ENCODE results near the gene TJAP1.
"Not testable (repeated sequence)": the region's sequence is repeated elsewhere in the genome, so short reads cannot be mapped to it uniquely, and the experiment has no call there.

Gene TJAP1

DNA sequence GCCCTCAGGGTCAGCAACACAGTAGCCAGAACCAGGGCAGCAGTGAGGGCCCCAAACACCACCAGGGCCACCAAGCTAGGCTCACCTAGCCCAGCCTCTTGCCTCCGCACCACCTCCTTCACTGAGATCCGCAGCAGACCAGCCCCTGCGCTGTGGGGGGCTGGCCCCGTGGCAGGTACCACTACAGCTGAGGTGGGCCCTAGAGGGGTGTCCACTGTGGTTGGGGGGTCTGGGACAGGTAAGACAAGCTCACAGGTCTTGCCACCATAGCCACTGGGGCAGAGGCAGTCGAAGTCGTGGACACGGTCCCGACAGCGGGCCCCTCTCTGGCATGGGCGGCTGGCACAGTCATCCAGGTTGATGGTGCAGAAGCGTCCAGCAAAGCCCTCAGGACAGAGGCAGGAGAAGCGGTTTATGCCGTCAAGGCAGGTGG lies 26.7 kb upstream of the TJAP1 start:
- in situ Hi-C loops (cut with HindIII; ENCODE audit: low pct_ligation_motif_present, low pct_unique_long_range_greater_than_20kb, low sequenced_read_pairs) = no loop called here
- no peak for DNase-seq

DNA sequence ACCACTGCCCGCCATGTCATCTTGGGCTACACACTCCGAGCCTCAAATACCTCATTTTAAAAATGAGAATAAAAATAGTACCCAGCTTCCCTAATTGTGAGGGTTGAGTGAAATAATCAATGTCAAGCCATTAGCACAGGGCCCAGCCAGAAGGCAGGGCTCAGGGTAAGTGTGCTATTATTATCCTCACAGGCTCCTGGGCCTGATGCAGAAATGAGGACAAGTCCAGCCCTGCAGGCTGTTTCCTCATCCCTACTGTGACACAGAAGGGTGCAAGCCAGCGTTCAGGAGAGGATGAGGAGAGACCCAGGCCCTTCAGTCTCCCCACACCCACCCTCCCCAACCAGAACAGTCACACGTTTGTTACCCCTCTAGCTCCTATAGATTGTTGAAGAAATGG lies 26.0 kb upstream of the TJAP1 start:
- DNase-seq = no peak
- in situ Hi-C loops (cut with HindIII; ENCODE audit: low pct_ligation_motif_present, low pct_unique_long_range_greater_than_20kb, low sequenced_read_pairs) = no loop called here

DNA sequence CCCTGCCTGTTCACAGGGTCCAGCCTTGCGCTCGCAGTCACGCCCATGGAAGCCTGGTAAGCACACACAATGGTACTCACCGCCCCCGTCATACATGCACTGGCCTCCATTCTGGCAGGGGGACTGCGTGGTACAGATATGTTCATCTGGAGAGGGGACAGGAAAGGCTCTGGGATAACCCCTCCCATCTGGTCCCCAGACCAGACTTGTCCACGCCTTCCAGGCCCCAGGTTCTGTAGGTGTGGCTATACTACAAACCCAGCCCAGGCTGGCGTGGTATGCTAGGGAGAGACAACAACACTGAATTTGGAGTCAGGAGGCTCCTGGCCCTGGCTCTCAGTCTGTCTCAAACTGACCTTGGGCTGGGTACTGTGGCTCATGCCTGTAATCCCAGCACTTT lies 25.4 kb upstream of the TJAP1 start:
- in situ Hi-C loops (cut with HindIII; ENCODE audit: low pct_ligation_motif_present, low pct_unique_long_range_greater_than_20kb, low sequenced_read_pairs) = no loop called here
- DNase-seq = no peak

DNA sequence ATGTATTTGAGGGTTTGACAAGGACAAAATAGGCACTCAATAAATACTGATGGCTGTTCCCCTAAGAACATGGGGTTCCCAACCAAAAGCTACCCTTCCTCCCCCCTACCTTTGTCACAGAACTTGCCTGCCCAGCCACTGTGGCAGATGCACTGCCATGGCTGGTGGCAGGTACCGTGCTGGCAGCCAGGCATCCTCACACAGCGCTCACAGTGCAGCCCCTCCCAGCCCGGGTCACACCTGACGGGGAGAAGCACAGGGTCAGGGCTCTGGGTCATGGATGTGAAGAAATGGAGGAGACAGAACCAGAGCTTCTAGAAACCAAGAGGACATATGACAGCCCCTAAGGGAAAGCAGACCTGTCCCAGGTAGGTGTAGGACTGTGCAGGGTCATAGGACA lies 24.5 kb upstream of the TJAP1 start:
- DNase-seq = no peak
- in situ Hi-C loops (cut with HindIII; ENCODE audit: low pct_ligation_motif_present, low pct_unique_long_range_greater_than_20kb, low sequenced_read_pairs) = no loop called here

DNA sequence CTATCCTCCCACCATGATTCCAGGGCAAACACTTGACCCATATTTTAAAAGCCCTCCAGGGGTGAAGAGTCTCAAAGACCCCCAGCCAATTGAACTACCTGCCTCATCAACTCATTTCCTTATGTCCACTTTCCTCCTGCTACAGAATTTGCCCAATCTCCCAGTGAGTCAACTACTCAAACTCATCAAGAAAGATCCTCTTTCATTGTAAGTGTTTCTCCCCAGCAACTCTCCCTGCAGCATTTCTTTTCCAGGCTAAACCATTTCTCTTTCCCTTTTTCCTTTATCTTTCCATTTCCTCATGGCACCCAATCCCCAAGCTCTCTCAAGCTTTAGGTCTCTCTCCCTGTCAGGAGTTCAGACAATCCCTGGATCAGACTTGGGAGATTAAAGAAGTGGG lies 23.5 kb upstream of the TJAP1 start:
- DNase-seq = no peak
- in situ Hi-C loops (cut with HindIII; ENCODE audit: low pct_ligation_motif_present, low pct_unique_long_range_greater_than_20kb, low sequenced_read_pairs) = no loop called here

DNA sequence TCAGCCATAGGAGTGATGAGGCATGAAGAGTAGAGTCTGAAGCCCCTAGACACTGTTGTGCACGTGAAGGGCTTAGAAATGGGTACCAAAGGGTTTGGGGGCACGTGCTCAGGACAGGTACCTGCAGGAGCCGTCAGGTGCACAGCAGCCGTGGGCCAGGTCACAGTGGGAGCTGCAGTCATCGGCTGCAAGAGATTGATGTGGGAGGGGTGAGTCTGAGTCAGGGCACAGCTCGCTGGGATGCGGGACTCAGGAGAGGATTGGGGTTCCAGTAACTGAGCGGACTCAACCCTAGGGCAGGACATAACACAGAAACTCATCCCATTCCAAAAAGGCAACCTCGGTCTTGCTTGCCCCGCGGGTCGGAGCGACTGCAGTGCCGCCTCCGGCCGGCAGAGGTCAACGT lies 23.1 kb upstream of the TJAP1 start:
- in situ Hi-C loops (cut with HindIII; ENCODE audit: low pct_ligation_motif_present, low pct_unique_long_range_greater_than_20kb, low sequenced_read_pairs) = no loop called here

DNA sequence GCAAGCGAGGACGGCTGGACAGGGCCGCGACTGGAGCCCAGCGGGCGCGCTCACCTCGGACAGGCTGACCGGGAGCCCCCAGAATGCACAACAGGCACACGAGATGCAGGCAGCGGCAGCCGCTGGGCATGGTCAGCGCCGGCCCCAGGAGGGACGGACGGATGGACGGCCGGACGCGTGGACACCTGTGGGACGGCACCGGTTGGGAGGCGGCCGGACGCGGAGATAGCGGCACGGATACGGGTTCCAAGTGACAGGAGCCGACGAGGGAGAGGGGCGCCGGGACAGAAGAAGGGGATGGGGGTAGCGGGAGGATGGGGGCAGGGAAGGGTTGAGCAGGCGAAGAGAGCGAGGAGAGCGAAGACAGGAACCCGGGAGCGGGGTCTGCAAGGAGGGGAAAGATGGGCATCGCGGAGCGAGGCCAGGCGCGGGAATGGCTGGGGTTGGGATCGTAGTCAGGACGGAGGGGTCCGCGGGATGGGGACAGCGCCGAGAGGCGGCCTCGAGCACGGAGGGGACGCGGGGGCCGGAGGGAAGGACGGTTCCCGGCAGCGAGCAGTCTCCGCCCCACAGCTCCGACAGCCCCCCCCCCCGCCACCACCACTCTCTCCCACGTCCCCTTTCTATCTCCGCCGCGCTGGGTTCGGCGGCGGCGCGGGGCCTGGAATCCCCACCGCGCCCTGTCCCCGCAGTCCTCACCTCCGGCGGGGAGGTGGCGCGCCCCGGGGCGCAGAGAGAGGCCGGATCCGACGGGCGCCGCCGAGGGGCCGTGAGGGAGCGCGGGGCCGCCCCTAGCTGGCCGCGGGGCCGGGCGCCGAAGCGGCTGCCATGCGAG lies 22.5 kb upstream of the TJAP1 start:
- DNase-seq = peak; percentile 75
- in situ Hi-C loops (cut with HindIII; ENCODE audit: low pct_ligation_motif_present, low pct_unique_long_range_greater_than_20kb, low sequenced_read_pairs) = no loop called here

More for the DNA sequence above, 23.1 kb upstream of the TJAP1 start:
- no peak for DNase-seq

DNA sequence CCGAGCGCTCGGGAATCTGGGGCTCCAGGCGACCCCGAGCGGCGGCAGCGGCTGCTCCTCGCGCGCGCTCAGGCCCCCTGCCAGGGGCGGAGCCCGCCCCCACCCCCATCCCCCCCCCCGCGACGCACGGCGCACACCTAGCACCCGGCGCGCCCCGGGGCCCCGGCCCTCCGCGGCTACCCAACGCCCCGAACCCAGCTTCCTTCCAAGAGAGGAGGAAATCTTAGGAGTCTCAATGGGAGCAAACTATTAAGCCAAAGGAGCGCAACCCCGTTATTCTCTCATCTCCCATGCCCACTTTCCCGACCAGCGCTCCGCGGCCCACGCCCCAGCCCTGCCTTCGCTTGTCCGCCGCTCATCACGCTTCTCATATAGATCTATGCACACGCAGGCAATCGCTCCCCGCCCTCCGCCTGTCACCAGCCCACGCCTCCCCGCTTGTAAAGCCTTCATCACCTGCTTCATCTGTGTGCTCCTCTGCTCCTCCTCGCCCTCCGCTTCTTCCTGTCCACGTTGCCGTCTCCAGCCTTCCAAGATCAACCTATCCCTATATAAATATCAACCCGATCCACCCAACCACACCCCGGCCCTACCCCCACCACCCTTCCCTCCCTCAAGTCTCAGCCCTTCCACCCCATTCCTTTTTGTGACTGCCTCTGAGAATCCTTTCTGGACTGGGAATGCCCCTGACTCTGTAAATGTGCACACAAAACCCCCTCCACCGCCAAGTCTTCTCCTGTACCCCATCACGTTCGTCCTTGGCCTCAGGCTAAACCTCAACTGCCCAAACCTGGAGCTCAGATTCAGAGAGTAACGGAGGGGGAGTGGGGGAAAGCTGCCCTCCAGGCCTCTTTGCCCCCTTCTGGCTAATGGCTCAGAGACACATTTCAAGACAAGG lies 21.6 kb upstream of the TJAP1 start, which contains the start of gene DLK2:
Gene DLK2, minus strand, starts transcription at position 18 of the 898 bp plus-strand sequence. CDS start 723 bp downstream, outside the sequence.
- in situ Hi-C loops (cut with HindIII; ENCODE audit: low pct_ligation_motif_present, low pct_unique_long_range_greater_than_20kb, low sequenced_read_pairs) = no loop called here
- no peak for DNase-seq

DNA sequence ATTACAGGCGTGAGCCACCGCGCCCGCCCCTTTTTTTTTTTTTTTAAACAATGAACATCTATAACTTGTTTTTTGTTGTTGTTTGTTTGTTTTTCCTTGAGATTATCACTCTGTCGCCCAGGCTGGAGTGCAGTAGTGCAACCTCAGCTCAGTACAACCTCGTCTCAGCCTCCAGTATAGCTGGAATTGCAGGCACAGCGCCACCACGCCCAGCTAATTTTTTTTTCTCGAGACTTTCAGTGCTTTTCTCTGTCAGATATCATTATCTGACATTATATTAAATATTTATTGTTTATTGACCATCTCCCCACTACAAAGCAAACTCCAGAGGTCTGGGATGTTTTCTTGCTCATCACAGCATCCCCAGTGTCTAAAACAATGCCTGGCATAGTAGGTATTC lies 19.7 kb upstream of the TJAP1 start:
- in situ Hi-C loops (cut with HindIII; ENCODE audit: low pct_ligation_motif_present, low pct_unique_long_range_greater_than_20kb, low sequenced_read_pairs) = no loop called here
- DNase-seq = no peak

DNA sequence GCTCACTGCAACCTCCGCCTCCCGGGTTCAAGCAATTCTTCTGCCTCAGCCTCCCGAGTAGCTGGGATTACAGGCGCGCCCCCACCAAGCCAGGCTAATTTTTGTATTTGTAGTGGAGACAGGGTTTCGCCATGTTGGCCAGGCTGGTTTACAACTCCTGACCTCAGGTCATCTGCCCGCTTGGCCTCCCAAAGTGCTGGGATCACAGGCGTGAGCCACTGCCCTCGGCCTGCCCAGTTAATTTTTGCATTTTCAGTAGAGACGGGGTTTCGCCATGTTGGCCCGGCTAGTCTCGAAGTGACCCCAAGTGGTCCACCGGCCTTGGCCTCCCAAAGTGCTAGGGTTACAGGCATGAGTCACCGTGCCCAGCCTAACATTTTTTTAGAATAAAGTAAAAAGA lies 19.2 kb upstream of the TJAP1 start:
- DNase-seq; in situ Hi-C loops (cut with HindIII; ENCODE audit: low pct_ligation_motif_present, low pct_unique_long_range_greater_than_20kb, low sequenced_read_pairs): not testable (repeated sequence)

DNA sequence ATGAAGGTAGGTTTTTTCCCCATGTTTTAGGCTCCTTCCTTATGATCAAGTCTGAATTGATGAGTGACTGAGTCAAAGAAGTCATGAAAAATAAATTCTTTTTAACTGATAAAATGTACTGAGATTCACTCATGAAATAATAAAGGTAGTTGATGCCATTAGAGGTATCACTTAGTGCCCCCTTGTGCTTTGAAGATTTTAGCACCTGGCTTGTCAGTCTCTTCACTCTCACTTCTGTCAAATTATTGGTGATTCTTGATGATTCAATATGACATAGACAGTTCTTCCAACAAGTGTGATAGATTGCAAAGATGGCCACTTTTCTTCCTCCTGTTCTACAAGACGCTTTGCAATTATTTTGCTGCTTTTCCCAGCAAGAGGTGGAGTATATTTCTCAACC lies 17.8 kb upstream of the TJAP1 start:
- no peak for DNase-seq
- in situ Hi-C loops (cut with HindIII; ENCODE audit: low pct_ligation_motif_present, low pct_unique_long_range_greater_than_20kb, low sequenced_read_pairs) = no loop called here

DNA sequence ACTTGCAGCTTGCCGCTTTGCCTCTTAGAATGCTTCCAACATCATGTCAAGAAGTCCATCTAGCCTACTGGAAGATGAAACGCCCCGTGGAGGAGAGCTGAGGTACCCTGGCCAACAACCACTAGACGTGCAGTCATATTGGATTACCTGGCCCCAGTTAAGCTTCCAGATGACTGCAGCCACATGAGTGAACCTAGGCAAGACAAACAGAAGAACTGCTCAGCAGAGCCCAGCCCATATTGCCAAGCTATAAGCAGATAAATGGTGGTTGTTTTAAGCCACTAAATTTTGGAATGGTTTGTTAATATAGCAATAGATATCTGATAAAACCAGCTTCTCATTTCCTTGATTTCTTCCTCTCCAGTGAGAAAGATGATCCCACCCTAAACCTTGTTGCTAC lies 17.3 kb upstream of the TJAP1 start:
- in situ Hi-C loops (cut with HindIII; ENCODE audit: low pct_ligation_motif_present, low pct_unique_long_range_greater_than_20kb, low sequenced_read_pairs) = no loop called here
- DNase-seq = no peak

DNA sequence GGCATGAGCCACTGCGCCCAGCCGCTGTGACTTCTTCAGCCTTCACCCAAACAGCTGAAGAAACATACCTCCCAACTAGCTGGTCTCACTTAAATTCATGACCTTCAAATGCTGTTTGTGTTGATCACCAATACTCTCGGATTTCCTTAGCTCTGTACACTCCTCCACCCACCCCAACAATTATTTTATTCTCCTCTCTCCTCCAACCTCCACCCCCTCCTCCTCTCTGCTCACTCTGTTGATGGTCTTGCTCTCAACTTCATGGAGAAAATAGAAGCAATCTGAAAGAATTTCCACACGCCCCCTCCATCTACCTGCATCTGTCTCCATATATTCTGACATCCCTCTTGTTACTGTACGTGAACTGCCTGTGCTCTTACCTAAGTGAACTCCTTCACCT lies 15.4 kb upstream of the TJAP1 start:
- in situ Hi-C loops (cut with HindIII; ENCODE audit: low pct_ligation_motif_present, low pct_unique_long_range_greater_than_20kb, low sequenced_read_pairs) = no loop called here

DNA sequence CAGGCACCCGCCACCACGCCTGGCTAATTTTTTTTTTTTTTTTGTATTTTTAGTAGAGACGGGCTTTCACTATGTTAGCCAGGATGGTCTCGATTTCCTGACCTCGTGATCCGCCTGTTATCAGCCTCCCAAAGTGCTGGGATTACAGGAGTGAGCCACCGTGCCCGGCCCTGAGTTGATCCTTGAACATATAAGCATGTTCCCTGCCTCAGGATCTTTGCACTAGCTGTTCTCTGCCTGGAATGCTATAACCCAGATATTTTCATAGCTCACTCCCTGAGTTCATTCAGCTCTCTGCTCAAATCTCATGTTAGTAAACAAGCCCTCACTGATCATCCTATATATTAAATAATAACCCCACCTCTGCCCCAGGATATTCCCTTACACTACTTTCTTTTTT lies 13.0 kb upstream of the TJAP1 start:
- in situ Hi-C loops (cut with HindIII; ENCODE audit: low pct_ligation_motif_present, low pct_unique_long_range_greater_than_20kb, low sequenced_read_pairs) = no loop called here
- no peak for DNase-seq

More for the DNA sequence above, 15.4 kb upstream of the TJAP1 start:
- no peak for DNase-seq

DNA sequence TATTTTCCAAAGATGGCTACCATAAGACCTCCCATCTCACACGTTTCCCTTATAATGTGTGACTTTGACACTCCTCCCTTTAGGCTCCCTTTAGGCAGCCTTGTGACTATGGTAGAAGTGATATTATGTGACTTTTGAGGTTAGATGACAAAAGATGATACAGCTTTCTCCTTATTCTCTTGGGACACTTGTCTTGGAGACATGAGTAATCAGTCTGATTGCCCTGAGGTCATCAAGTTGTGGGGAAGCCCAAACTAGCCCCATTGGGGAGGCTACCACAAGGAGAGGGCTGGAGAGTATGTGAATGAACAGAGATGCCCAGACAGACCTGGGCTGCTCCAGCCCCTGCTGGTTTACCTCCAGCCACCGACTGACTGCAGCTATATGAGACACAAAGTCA lies 11.4 kb upstream of the TJAP1 start:
- in situ Hi-C loops (cut with HindIII; ENCODE audit: low pct_ligation_motif_present, low pct_unique_long_range_greater_than_20kb, low sequenced_read_pairs) = no loop called here
- no peak for DNase-seq

DNA sequence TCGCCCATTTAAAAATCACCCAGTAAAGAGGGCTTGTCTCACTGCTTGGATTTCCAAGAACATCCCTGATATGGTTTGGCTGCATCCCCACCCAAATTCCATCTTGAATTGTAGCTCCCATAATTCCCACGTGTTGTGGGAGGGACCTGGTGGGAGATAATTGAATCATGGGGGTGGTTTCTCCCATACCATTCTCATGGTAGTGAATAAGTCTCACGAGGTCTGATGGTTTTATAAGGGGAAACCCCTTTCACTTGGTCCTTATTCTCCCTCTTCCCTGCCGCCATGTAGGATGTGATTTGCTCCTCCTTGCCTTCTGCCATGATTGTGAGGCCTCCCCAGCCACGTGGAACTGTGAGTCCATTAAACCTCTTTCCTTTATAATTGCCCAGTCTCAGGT lies 10.1 kb upstream of the TJAP1 start:
- DNase-seq; in situ Hi-C loops (cut with HindIII; ENCODE audit: low pct_ligation_motif_present, low pct_unique_long_range_greater_than_20kb, low sequenced_read_pairs): not testable (repeated sequence)

DNA sequence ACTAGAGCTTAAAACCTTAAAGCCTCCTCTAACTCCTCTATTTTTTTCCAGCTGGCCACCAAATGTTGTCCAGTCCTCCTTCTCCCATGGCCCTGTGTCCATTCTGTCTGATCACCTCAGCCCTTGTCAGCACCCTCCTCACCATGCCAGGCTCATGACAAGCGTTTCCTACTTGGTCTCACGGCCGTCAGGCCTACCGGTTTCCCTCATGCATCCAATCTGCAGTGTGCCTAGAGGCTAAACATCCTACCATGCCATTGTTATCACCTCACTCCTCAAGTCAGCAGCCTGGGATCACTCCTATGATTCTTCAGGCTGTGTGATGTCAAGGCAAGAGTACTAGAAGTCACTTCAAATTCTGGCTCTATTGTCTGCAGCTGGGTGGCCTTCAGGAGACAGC lies 9.6 kb upstream of the TJAP1 start:
- in situ Hi-C loops (cut with HindIII; ENCODE audit: low pct_ligation_motif_present, low pct_unique_long_range_greater_than_20kb, low sequenced_read_pairs) = no loop called here

DNA sequence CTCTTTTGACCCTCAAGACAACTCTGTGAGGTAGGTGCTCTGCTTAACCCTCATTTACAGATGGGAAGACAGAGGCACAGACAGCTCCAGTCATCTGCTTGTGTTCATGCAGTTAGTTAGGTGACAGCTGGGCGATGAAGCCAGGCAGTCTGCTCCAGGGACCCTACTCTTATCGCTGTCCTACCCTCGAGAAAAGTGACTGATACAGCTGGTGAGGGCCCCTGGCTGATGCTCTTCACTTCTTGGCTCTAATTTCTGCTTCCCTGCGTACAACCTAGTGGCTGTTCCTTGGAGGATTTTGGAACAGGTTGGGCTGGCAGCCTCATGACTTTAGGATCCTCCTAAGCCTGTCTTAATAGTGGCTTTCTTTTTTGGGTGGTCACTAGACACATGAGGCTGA lies 9.1 kb upstream of the TJAP1 start:
- in situ Hi-C loops (cut with HindIII; ENCODE audit: low pct_ligation_motif_present, low pct_unique_long_range_greater_than_20kb, low sequenced_read_pairs) = no loop called here
- no peak for DNase-seq

More for the DNA sequence above, 9.6 kb upstream of the TJAP1 start:
- DNase-seq = no peak
